Gastrocnemius medialis (tissue), 4 donors: ENCODE results near the gene DSCAML1.

Experiments used
- CTCF ChIP-seq, 5 experiments: fragments of 450-650 bp in 3 of 5; fragments of 200-600 bp in 2 of 5; sonication (generic) in 2 of 5; IDR thresholded peaks in 4 of 5; conservative IDR thresholded peaks in 1 of 5; 1 replicate in 4 of 5; 2 replicates in 1 of 5; pipeline ENCODE4 v1.5.1; 2016 to 2019; ENCODE audit warnings: antibody characterized with exemption in 5 of 5, mild to moderate bottlenecking in 3 of 5, moderate library complexity in 3 of 5
- POLR2A ChIP-seq, 2 donors: fragments of 450-650 bp; IDR thresholded peaks; one replicate each; pipeline ENCODE4 v1.6.1; 2017; ENCODE audit warnings: antibody characterized with exemption in 2 of 2, mild to moderate bottlenecking in 2 of 2, moderate library complexity in 2 of 2

- no peak for TF ChIP-seq CTCF (IDR thresholded peaks at IDR 0.05 in 4 of 5, conservative IDR thresholded peaks at IDR 0.05 in 1 of 5)
- no peak for TF ChIP-seq POLR2A (IDR thresholded peaks at IDR 0.05)
These were observed 111.5 kb downstream of the DSCAML1 start for GRCh38 chr11:117685566-117685965.
